ENCODE data around the gene PTPRM.

The PTPRM gene

DNA sequence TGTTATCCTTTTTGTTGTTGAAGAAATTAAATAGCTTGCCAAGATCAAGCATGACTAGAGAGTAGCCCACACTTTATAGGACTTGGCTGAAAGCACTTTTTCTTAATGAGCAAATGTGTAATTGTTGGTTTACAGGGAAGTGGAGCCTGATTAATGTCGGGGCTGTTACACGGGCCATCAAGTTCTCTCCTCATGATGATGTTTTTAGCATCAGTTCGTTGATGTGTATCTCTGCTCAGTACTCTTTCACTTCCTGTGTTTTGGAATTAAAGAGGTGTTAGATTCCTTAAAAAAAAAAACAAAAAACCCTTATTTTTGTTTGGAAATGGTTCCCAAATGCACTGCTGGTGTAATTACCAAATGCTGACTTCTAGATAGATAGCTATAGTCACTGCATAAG lies 114.2 kb downstream of the PTPRM start:
- TF ChIP-seq PPARA (CRISPR knock-in tag; IDR thresholded peaks at IDR 0.05; ENCODE audit: borderline replicate concordance) = no peak
- TF ChIP-seq, protein P1, sequence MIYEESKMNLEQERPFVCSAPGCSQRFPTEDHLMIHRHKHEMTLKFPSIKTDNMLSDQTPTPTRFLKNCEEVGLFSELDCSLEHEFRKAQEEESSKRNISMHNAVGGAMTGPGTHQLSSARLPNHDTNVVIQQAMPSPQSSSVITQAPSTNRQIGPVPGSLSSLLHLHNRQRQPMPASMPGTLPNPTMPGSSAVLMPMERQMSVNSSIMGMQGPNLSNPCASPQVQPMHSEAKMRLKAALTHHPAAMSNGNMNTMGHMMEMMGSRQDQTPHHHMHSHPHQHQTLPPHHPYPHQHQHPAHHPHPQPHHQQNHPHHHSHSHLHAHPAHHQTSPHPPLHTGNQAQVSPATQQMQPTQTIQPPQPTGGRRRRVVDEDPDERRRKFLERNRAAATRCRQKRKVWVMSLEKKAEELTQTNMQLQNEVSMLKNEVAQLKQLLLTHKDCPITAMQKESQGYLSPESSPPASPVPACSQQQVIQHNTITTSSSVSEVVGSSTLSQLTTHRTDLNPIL (CRISPR knock-in tag; IDR thresholded peaks at IDR 0.05; ENCODE audit: low read depth) = no peak
- TF ChIP-seq ZNF565 (CRISPR knock-in tag; conservative IDR thresholded peaks at IDR 0.05; ENCODE audit: low read depth) = no peak
- no peak for TF ChIP-seq ZFP30 (CRISPR knock-in tag; IDR thresholded peaks at IDR 0.05)
- no peak for TF ChIP-seq ZNF8 (CRISPR knock-in tag; IDR thresholded peaks at IDR 0.05)
- ATAC-seq = no peak

DNA sequence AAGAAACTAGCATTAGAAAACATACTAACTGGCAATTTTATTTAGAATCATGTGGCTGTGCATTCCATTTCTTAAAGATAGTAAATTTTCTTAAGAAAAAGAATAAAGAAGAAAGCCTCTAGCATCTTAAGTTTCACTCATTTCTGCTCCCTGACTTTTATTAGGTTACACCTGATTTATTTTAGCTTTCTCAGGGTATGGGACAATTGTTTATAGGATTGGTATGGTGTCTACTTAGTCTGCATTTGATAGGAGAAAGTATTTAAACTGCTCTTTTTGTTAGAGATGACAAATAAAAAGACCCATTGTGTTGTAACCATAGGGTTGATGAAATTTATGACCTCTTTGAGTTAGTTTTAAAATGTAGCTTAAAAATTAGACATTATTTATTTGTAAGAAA lies 115.2 kb downstream of the PTPRM start:
- no peak for TF ChIP-seq ZNF565 (CRISPR knock-in tag; conservative IDR thresholded peaks at IDR 0.05; ENCODE audit: low read depth)
- no peak for TF ChIP-seq ISL1 (CRISPR knock-in tag; IDR thresholded peaks at IDR 0.05)
- TF ChIP-seq, protein P2, sequence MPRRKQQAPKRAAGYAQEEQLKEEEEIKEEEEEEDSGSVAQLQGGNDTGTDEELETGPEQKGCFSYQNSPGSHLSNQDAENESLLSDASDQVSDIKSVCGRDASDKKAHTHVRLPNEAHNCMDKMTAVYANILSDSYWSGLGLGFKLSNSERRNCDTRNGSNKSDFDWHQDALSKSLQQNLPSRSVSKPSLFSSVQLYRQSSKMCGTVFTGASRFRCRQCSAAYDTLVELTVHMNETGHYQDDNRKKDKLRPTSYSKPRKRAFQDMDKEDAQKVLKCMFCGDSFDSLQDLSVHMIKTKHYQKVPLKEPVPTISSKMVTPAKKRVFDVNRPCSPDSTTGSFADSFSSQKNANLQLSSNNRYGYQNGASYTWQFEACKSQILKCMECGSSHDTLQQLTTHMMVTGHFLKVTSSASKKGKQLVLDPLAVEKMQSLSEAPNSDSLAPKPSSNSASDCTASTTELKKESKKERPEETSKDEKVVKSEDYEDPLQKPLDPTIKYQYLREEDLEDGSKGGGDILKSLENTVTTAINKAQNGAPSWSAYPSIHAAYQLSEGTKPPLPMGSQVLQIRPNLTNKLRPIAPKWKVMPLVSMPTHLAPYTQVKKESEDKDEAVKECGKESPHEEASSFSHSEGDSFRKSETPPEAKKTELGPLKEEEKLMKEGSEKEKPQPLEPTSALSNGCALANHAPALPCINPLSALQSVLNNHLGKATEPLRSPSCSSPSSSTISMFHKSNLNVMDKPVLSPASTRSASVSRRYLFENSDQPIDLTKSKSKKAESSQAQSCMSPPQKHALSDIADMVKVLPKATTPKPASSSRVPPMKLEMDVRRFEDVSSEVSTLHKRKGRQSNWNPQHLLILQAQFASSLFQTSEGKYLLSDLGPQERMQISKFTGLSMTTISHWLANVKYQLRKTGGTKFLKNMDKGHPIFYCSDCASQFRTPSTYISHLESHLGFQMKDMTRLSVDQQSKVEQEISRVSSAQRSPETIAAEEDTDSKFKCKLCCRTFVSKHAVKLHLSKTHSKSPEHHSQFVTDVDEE (CRISPR knock-in tag; IDR thresholded peaks at IDR 0.05) = no peak
- TF ChIP-seq, protein P1 (CRISPR knock-in tag; IDR thresholded peaks at IDR 0.05; ENCODE audit: low read depth) = no peak
- TF ChIP-seq, protein P3, sequence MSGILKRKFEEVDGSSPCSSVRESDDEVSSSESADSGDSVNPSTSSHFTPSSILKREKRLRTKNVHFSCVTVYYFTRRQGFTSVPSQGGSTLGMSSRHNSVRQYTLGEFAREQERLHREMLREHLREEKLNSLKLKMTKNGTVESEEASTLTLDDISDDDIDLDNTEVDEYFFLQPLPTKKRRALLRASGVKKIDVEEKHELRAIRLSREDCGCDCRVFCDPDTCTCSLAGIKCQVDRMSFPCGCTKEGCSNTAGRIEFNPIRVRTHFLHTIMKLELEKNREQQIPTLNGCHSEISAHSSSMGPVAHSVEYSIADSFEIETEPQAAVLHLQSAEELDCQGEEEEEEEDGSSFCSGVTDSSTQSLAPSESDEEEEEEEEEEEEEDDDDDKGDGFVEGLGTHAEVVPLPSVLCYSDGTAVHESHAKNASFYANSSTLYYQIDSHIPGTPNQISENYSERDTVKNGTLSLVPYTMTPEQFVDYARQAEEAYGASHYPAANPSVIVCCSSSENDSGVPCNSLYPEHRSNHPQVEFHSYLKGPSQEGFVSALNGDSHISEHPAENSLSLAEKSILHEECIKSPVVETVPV (CRISPR knock-in tag; IDR thresholded peaks at IDR 0.05) = no peak
- TF ChIP-seq ZC3H10 (CRISPR knock-in tag; IDR thresholded peaks at IDR 0.05) = no peak
- TF ChIP-seq, protein P4, sequence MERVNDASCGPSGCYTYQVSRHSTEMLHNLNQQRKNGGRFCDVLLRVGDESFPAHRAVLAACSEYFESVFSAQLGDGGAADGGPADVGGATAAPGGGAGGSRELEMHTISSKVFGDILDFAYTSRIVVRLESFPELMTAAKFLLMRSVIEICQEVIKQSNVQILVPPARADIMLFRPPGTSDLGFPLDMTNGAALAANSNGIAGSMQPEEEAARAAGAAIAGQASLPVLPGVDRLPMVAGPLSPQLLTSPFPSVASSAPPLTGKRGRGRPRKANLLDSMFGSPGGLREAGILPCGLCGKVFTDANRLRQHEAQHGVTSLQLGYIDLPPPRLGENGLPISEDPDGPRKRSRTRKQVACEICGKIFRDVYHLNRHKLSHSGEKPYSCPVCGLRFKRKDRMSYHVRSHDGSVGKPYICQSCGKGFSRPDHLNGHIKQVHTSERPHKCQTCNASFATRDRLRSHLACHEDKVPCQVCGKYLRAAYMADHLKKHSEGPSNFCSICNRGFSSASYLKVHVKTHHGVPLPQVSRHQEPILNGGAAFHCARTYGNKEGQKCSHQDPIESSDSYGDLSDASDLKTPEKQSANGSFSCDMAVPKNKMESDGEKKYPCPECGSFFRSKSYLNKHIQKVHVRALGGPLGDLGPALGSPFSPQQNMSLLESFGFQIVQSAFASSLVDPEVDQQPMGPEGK (CRISPR knock-in tag; IDR thresholded peaks at IDR 0.05; ENCODE audit: borderline replicate concordance) = no peak
- no peak for TF ChIP-seq CSDC2 (CRISPR knock-in tag; IDR thresholded peaks at IDR 0.05)
- no peak for TF ChIP-seq RARB (CRISPR knock-in tag; IDR thresholded peaks at IDR 0.05)
- TF ChIP-seq, protein P5, sequence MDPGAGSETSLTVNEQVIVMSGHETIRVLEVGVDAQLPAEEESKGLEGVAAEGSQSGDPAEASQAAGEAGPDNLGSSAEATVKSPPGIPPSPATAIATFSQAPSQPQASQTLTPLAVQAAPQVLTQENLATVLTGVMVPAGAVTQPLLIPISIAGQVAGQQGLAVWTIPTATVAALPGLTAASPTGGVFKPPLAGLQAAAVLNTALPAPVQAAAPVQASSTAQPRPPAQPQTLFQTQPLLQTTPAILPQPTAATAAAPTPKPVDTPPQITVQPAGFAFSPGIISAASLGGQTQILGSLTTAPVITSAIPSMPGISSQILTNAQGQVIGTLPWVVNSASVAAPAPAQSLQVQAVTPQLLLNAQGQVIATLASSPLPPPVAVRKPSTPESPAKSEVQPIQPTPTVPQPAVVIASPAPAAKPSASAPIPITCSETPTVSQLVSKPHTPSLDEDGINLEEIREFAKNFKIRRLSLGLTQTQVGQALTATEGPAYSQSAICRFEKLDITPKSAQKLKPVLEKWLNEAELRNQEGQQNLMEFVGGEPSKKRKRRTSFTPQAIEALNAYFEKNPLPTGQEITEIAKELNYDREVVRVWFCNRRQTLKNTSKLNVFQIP (CRISPR knock-in tag; IDR thresholded peaks at IDR 0.05; ENCODE audit: borderline replicate concordance, low read depth) = no peak
- TF ChIP-seq TOX (CRISPR knock-in tag; IDR thresholded peaks at IDR 0.05; ENCODE audit: borderline replicate concordance) = no peak
- TF ChIP-seq ZFP3 (CRISPR knock-in tag; IDR thresholded peaks at IDR 0.05) = no peak
- TF ChIP-seq ZNF8 (CRISPR knock-in tag; IDR thresholded peaks at IDR 0.05) = no peak
- no peak for TF ChIP-seq PPARA (CRISPR knock-in tag; IDR thresholded peaks at IDR 0.05; ENCODE audit: borderline replicate concordance)
- no peak for TF ChIP-seq BACH2 (CRISPR knock-in tag; IDR thresholded peaks at IDR 0.05; ENCODE audit: borderline replicate concordance)
- TF ChIP-seq OSR1 (CRISPR knock-in tag; IDR thresholded peaks at IDR 0.05) = no peak

DNA sequence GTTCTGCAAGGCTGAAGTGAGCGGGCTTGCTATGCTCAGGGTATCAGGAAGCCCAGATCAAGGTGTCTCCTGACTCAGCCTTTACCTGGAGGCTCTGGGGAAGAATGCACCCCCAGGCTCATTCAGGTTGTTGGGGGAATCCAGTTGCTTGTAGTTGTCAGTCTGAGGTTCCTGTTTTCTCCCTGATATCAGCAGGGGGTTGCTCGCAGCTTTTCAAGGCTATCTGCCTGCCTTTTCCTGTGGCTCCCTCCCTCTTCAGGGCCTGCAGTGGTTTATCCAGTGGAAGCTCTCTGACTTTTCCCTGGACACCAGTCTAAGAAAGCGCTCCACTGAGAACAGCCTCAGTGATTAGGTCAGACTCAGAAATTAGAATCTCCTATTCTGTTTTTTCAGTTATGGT lies 116.6 kb downstream of the PTPRM start:
- ATAC-seq = no peak
- TF ChIP-seq ZNF70 (CRISPR knock-in tag; IDR thresholded peaks at IDR 0.05) (no peak), ESRRG (CRISPR knock-in tag; IDR thresholded peaks at IDR 0.05) (no peak), ZNF565 (CRISPR knock-in tag; conservative IDR thresholded peaks at IDR 0.05; ENCODE audit: low read depth) (no peak), ARNTL (CRISPR knock-in tag; IDR thresholded peaks at IDR 0.05; ENCODE audit: borderline replicate concordance, low read depth) (no peak), TCF4 (CRISPR knock-in tag; IDR thresholded peaks at IDR 0.05; ENCODE audit: borderline replicate concordance) (no peak), RARB (CRISPR knock-in tag; IDR thresholded peaks at IDR 0.05) (no peak), PPARA (CRISPR knock-in tag; IDR thresholded peaks at IDR 0.05; ENCODE audit: borderline replicate concordance) (no peak), TOX (CRISPR knock-in tag; IDR thresholded peaks at IDR 0.05; ENCODE audit: borderline replicate concordance) (no peak), ZNF8 (CRISPR knock-in tag; IDR thresholded peaks at IDR 0.05) (no peak), ZC3H10 (CRISPR knock-in tag; IDR thresholded peaks at IDR 0.05) (no peak)
- TF ChIP-seq, protein P2 (CRISPR knock-in tag; IDR thresholded peaks at IDR 0.05) = no peak
- TF ChIP-seq, protein P3 (CRISPR knock-in tag; IDR thresholded peaks at IDR 0.05) = no peak

More for the DNA sequence above, 115.2 kb downstream of the PTPRM start:
- no peak for ATAC-seq

Data from SK-N-SH treated with all-trans-retinoic acid at 6 μM for 48 hours (cell line).